GM21825 (cell line): ENCODE results near the gene SPATA25.
"Not testable (repeated sequence)": the region's sequence is repeated elsewhere in the genome, so short reads cannot be mapped to it uniquely, and the experiment has no call there.

Experiments
- ATAC-seq: cut with Tn5 transposase; IDR thresholded peaks from one replicate; pipeline ENCODE4 v1.9.1; 2021; ENCODE audit warnings: mild to moderate bottlenecking, moderate library complexity; ENCODE audit not compliant: unreplicated experiment

Gene SPATA25

GRCh38 chr20:45894797-45895196 is 7.4 kb upstream of the SPATA25 start:
- no peak for ATAC-seq

GRCh38 chr20:45893831-45894230 is 6.4 kb upstream of the SPATA25 start:
- ATAC-seq = no peak

GRCh38 chr20:45892828-45893500 is 5.5 kb upstream of the SPATA25 start:
- no peak for ATAC-seq

- no peak for ATAC-seq
These were observed 4.8 kb upstream of the SPATA25 start for GRCh38 chr20:45892049-45892825.

GRCh38 chr20:45890985-45891983 is 3.9 kb upstream of the SPATA25 start, which contains the start of the genes CTSA and NEURL2:
TSS of gene CTSA (plus strand) at chr20:45891335. CDS start at chr20:45891569, 234 bp downstream.
TSS of gene NEURL2 (minus strand) at chr20:45891208. CDS start at chr20:45890991, 217 bp downstream.
- peak; percentile 59 for ATAC-seq

- ATAC-seq = peak; percentile 16
These were observed 2.9 kb upstream of the SPATA25 start for GRCh38 chr20:45890077-45890984.

- no peak for ATAC-seq
These were observed 1.3 kb upstream of the SPATA25 start for GRCh38 chr20:45888681-45889080.

GRCh38 chr20:45886590-45887345 is 654 bp downstream of the SPATA25 start:
- ATAC-seq = no peak

GRCh38 chr20:45883100-45883469 is 4.3 kb downstream of the SPATA25 start:
- no peak for ATAC-seq

GRCh38 chr20:45882469-45883099 is 4.8 kb downstream of the SPATA25 start:
- no peak for ATAC-seq

- peak; percentile 96 for ATAC-seq
These were observed 6.2 kb downstream of the SPATA25 start, which contains the start of gene ZSWIM1 for GRCh38 chr20:45880988-45881788. TSS of gene ZSWIM1 (plus strand) at chr20:45881227. CDS start at chr20:45882593, 1,366 bp downstream.

- no peak for ATAC-seq
These were observed 9.2 kb downstream of the SPATA25 start for GRCh38 chr20:45878076-45878761.

- no peak for ATAC-seq
These were observed 12.8 kb downstream of the SPATA25 start for GRCh38 chr20:45874576-45874975.

- not testable (repeated sequence) for ATAC-seq
These were observed 13.3 kb downstream of the SPATA25 start for GRCh38 chr20:45874104-45874481.

GRCh38 chr20:45873409-45874103 is 13.9 kb downstream of the SPATA25 start:
- ATAC-seq = no peak

GRCh38 chr20:45872626-45873025 is 14.8 kb downstream of the SPATA25 start:
- ATAC-seq = no peak

- ATAC-seq = no peak
These were observed 19.6 kb downstream of the SPATA25 start for GRCh38 chr20:45867819-45868176.
